ENCODE data around the gene ZNF460. TPM values are rescaled to one million over a fixed set of nuclear protein-coding genes. Genes with fewer than 3 reads are reported as not detected.
A peak's percentile ranks its signal among the peaks of the same experiment; 100 is the strongest.

ZNF460 gene
- total and polyA plus RNA-seq, 2 of the 13 experiments (the other 11 are each of a cell fraction or from before 2014, with no cell fraction given), result 14.5 to 44.8 TPM

- no peak for TF ChIP-seq NAIF1 (CRISPR knock-in tag; IDR thresholded peaks at IDR 0.05; ENCODE audit: borderline replicate concordance)
- 0 out of 2 replicates have a peak, but pooled peaks have one; percentile 5 for TF ChIP-seq HNF4A (CRISPR knock-in tag; IDR thresholded peaks at IDR 0.05)
- TF ChIP-seq ZNF441 (CRISPR knock-in tag; IDR thresholded peaks at IDR 0.05; ENCODE audit: borderline replicate concordance), result peak; percentile 17; the same call in 1 of the 2 replicates
- TF ChIP-seq ZNF460 (CRISPR knock-in tag; IDR thresholded peaks at IDR 0.05; ENCODE audit: borderline replicate concordance), result no peak
- TF ChIP-seq ZXDC (CRISPR knock-in tag; IDR thresholded peaks at IDR 0.05), result no peak; the same call in 1 of the 2 replicates
- TF ChIP-seq SP4 (CRISPR knock-in tag; IDR thresholded peaks at IDR 0.05), result peak; percentile 85
- peak; percentile 99 for TF ChIP-seq SP2 (CRISPR knock-in tag; IDR thresholded peaks at IDR 0.05)
- TF ChIP-seq SAP130 (CRISPR knock-in tag; IDR thresholded peaks at IDR 0.05; ENCODE audit: low read depth), result peak; percentile 98
- TF ChIP-seq ZBTB20 (CRISPR knock-in tag; IDR thresholded peaks at IDR 0.05; ENCODE audit: borderline replicate concordance, low read depth), result 0 out of 2 replicates have a peak, but pooled peaks have one; percentile 5
- peak; percentile 35; the same call in 1 of the 2 replicates for TF ChIP-seq ZNF331 (CRISPR knock-in tag; IDR thresholded peaks at IDR 0.05)
- TF ChIP-seq ZMAT3 (CRISPR knock-in tag; conservative IDR thresholded peaks at IDR 0.05), result peak; percentile 89
- no peak; the same call in 1 of the 2 replicates for TF ChIP-seq KAT7 (CRISPR knock-in tag; IDR thresholded peaks at IDR 0.05; ENCODE audit: borderline replicate concordance)
- no peak for TF ChIP-seq BCL6 (CRISPR knock-in tag; IDR thresholded peaks at IDR 0.05)
- TF ChIP-seq SP1 (IDR thresholded peaks at IDR 0.05), result no peak
- peak; percentile 76 for TF ChIP-seq SP1 (CRISPR knock-in tag; IDR thresholded peaks at IDR 0.05)
- TF ChIP-seq NR2F1 (CRISPR knock-in tag; IDR thresholded peaks at IDR 0.05), result no peak; a peak in 1 of 4 replicates
- TF ChIP-seq GTF3A (CRISPR knock-in tag; conservative IDR thresholded peaks at IDR 0.05), result 0 out of 2 replicates have a peak, but pooled peaks have one; percentile 59
- TF ChIP-seq HDAC2 (CRISPR knock-in tag; IDR thresholded peaks at IDR 0.05), result peak; percentile 82
- TF ChIP-seq SOX6 (IDR thresholded peaks at IDR 0.05), result no peak
- peak; percentile 54; the same call in 1 of the 2 replicates for TF ChIP-seq SOX6 (CRISPR knock-in tag; IDR thresholded peaks at IDR 0.05)
- TF ChIP-seq SUZ12 (IDR thresholded peaks at IDR 0.05; ENCODE audit: low read depth, low read length), result peak; percentile 44
- TF ChIP-seq ATF5 (CRISPR knock-in tag; IDR thresholded peaks at IDR 0.05; ENCODE audit: low read depth), result no peak
- TF ChIP-seq ZNF749 (CRISPR knock-in tag; IDR thresholded peaks at IDR 0.05; ENCODE audit: borderline replicate concordance), result 0 out of 2 replicates have a peak, but pooled peaks have one; percentile 44
- TF ChIP-seq ZNF572 (CRISPR knock-in tag; IDR thresholded peaks at IDR 0.05), result peak; percentile 39; the same call in 1 of the 2 replicates
- TF ChIP-seq ATF7-NPFF (CRISPR knock-in tag; IDR thresholded peaks at IDR 0.05; ENCODE audit: low read depth), result peak; percentile 68; the same call in 1 of the 2 replicates
- TF ChIP-seq E2F1 (CRISPR knock-in tag; IDR thresholded peaks at IDR 0.05), result no peak; the same call in 1 of the 2 replicates
- TF ChIP-seq ZNF768 (CRISPR knock-in tag; IDR thresholded peaks at IDR 0.05), result 0 out of 2 replicates have a peak, but pooled peaks have one; percentile 34
These were observed 39.8 kb upstream of the ZNF460 start, which contains the start of gene ZNF805 (continued) for GRCh38 chr19:57240311-57241090.
